NCI-H526 treated with DMSO at 0.1 percent for 48 hours (cell line): ENCODE measurements around the gene GPR176.

Source experiments
- DNase-seq: peaks from one replicate; lab custom pipeline; 2025; lab: John Stamatoyannopoulos, UW

The GPR176 gene

DNA sequence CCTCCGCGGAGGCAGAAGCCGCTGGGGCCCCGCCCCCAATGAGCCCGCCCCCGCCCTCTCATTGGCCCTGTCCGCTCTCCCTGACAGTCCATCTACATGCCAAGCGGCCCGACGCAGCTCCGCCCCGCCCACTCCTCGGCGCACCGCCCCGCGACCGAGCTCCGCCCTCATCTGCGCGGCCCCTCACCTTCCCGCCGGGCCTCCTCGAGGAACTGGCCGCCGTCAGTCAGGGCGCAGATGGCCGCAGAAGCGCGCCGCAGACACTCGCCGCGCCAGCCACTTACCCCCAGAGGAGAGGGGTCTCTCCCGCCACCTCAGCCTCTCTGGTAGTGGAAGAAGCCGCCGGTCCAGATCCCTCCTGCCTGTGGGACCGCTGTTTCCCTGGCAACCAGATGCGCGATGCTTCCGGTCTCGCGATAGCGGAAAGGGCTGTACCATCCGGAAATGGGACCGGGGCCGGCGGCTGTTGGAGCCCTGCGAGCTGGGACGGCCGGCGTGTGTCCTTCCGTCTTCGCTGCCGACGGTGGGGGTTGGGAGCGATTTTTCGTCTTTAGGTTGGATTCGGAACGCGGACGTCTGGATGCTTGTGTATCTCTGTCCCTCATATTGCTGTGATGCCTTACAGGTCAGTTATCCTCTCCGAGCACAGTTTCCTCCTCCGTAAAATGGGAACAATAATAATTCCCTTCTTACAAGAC, 137.5 kb downstream of the GPR176 start, which contains the start of gene FSIP1:
FSIP1 (minus strand) TSS at position 401 of the 698 bp plus-strand sequence. CDS start 6,317 bp downstream, outside the sequence.
- DNase-seq, result peak; percentile 95

- DNase-seq, result no peak
These were observed 138.1 kb downstream of the GPR176 start for GRCh38 chr15:39781967-39782302.

DNA sequence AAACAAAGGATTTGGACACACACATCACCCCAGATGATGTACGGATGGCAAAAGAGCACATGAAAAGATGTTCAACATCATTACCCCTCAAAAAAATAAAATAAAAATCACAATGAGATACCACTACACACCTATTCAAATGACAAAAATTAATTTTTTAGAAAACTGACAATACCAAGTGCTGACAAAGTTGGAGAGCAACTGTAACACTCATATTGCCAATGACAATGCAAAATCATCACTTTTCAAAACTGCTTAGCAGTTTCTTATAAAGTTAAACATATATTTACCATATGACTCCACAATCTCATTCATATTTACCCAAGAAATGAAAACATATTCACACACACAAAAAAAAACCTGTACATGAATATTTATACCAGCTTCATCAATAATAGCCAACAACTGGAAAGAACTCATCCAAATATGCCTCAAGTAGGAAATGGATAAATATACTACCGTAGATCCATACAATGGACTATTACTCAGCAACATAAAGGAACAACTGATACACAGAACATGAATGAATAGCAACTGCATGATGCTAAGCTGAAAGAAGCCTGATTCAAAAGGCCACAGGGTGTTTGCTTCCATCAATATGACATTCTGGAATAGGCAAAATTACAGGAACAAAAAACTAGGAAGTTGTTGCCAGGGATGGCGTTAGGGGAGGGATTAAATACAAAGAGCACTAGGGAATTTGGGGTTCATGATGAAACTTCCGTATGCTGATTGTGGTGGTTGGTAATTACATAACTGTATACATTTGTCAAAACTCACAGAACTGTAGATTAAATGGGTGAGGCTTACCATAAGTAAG, 138.7 kb downstream of the GPR176 start:
- DNase-seq, result no peak

- no peak for DNase-seq
These were observed 142.0 kb downstream of the GPR176 start for GRCh38 chr15:39778021-39778420.

DNA sequence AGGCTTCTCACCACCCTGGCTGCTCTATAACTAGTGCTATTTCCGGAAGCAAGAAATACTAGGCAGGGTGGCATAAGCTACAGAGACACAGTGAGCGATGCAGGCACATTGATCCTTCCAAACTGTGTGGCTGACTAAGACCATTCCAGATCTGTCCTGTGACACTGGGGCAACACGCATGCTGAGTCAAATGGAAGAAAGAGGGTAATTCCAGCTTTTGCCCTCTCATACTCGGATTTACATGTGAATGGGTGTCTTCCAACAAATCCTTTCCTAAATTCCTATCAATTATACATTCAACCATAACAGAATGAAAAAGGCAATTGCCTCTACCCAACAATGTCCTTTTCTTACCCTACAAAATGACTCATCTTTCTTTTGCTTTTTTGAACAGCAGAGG, 142.6 kb downstream of the GPR176 start:
- DNase-seq, result no peak

GRCh38 chr15:39776068-39776467, 144.0 kb downstream of the GPR176 start:
- no peak for DNase-seq

DNA sequence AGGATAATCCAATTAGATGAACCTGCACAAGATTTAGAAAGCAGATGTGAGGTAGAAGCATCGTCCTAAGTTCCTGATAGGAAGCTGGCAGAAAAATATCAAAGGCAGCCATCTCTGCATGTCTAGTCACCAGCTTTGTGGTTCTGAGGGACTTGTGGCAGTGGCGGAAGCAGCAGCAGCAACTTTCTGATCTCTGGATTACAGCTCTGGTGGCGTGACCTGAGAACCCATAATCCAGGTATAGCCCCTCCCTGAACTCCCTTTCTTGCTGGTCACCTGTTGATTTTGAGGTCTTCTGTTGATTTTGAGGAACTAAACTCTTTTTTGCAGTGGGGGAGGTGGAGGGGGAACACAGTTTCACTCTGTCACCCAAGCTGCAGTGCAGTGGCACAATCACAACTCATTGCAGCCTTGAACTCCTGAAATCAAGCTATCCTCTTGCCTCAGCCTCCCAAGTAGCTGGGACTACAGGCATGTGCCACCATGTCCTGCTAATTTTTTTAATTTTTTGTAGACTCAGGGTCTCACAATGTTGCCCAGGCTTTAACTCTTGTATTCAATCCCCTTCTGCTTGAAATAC, 145.3 kb downstream of the GPR176 start:
- DNase-seq, result no peak

GRCh38 chr15:39770748-39771689, 149.0 kb downstream of the GPR176 start:
- DNase-seq, result no peak

GRCh38 chr15:39767921-39768320, 152.1 kb downstream of the GPR176 start:
- DNase-seq, result no peak

DNA sequence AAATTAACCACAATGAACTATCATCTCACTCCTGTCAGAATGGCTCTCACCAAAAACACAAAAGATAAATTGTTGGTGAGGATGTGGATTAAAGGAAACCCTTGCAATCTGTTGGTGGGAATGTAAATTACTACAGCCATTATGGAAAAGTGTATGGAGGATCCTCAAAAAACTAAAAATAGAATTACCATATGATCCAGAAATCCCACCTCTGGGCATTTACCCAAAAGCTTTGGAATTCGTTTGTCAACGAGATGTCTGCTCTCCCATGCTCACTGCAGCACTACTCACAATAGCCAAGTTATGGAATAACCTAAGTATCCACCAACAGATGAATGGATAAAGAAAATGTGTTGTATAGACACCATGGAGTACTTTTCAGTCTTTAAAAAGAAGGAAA, 159.1 kb downstream of the GPR176 start:
- DNase-seq, result no peak

- DNase-seq, result peak; percentile 54
These were observed 163.1 kb downstream of the GPR176 start for GRCh38 chr15:39756806-39757522.

GRCh38 chr15:39752991-39753390, 167.1 kb downstream of the GPR176 start:
- no peak for DNase-seq

DNA sequence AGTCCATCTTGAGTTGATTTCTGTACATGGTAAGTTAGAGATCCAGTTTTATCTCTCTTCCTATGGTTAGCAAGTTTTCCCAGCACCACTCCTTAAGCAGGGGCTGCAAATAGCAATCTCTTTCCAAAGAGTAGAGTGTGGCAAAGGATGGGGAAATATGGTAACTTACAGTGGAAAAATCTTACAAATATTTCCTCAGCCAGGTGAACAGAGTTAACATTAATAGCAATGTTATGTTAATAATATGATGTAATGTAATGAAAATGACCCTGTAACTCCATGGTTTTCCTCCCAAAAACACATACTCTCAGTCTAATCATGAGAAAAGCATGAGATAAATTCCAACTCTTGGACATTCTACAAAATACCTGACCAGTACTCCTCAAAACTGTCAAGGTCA, 167.8 kb downstream of the GPR176 start:
- DNase-seq, result no peak
